ENCODE data around the gene ADGRE3. TPM values are rescaled to one million over a fixed set of nuclear protein-coding genes. Genes with fewer than 3 reads are reported as not detected.

ADGRE3 gene
- total RNA-seq, 1 experiment from 2014 or later, result not detected

DNA sequence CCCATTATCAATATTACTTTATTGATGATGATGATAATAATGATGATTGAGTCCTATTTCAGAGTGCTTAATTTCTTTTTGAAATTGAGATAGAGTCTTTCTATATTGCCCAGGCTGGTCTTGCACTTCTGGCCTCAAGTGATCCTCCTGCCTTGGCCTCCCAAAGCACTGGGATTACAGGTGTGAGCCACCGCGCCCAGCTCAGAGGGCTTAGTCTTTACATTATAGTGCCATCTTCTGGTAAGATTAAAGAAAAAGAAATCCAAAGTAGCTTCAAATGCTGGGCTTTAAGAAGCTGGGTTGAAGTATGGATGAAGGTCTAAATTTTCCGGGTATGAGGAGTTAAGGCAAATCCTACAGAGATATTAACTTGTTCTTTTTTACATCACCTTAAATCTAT lies 11.8 kb upstream of the ADGRE3 start (continued):
- TF ChIP-seq, protein P1, sequence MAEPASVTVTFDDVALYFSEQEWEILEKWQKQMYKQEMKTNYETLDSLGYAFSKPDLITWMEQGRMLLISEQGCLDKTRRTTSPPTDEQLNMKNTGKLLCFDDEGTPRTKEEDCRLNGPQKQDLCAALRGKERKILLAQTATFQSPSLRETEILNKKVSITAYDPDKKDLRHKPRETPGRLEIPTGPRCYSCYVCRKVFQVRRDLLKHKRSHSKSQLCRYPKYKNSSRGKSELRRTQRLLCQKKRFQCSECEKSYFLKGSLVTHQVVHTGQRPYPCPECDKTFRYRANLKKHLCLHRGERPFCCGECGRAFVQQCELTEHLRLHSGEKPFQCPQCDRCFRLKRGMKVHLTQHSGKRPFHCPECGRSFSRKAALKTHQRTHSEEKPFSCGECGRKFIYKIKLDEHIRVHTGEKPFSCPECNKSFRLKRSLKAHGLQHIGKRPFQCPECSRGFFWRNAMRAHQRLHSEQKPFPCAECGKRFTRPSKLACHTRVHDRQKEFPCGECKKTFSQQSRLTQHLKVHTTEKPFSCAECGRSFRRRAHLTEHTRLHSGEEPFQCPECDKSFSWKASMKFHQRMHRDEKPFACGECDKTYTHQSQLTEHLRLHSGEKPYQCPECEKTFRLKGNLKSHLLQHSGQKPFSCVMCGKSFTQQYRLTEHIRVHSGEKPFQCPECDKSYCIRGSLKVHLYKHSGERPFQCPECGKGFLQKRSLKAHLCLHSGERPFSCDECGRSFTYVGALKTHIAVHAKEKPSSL (CRISPR knock-in tag; conservative IDR thresholded peaks at IDR 0.05), result no peak
- TF ChIP-seq, protein P2, sequence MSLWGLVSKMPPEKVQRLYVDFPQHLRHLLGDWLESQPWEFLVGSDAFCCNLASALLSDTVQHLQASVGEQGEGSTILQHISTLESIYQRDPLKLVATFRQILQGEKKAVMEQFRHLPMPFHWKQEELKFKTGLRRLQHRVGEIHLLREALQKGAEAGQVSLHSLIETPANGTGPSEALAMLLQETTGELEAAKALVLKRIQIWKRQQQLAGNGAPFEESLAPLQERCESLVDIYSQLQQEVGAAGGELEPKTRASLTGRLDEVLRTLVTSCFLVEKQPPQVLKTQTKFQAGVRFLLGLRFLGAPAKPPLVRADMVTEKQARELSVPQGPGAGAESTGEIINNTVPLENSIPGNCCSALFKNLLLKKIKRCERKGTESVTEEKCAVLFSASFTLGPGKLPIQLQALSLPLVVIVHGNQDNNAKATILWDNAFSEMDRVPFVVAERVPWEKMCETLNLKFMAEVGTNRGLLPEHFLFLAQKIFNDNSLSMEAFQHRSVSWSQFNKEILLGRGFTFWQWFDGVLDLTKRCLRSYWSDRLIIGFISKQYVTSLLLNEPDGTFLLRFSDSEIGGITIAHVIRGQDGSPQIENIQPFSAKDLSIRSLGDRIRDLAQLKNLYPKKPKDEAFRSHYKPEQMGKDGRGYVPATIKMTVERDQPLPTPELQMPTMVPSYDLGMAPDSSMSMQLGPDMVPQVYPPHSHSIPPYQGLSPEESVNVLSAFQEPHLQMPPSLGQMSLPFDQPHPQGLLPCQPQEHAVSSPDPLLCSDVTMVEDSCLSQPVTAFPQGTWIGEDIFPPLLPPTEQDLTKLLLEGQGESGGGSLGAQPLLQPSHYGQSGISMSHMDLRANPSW (CRISPR knock-in tag; conservative IDR thresholded peaks at IDR 0.05; ENCODE audit: low read depth), result no peak
- TF ChIP-seq TEAD4 (CRISPR knock-in tag; IDR thresholded peaks at IDR 0.05), result no peak
- no peak for TF ChIP-seq IRF2 (CRISPR knock-in tag; IDR thresholded peaks at IDR 0.05; ENCODE audit: borderline replicate concordance, low read depth)
- TF ChIP-seq, protein P3, sequence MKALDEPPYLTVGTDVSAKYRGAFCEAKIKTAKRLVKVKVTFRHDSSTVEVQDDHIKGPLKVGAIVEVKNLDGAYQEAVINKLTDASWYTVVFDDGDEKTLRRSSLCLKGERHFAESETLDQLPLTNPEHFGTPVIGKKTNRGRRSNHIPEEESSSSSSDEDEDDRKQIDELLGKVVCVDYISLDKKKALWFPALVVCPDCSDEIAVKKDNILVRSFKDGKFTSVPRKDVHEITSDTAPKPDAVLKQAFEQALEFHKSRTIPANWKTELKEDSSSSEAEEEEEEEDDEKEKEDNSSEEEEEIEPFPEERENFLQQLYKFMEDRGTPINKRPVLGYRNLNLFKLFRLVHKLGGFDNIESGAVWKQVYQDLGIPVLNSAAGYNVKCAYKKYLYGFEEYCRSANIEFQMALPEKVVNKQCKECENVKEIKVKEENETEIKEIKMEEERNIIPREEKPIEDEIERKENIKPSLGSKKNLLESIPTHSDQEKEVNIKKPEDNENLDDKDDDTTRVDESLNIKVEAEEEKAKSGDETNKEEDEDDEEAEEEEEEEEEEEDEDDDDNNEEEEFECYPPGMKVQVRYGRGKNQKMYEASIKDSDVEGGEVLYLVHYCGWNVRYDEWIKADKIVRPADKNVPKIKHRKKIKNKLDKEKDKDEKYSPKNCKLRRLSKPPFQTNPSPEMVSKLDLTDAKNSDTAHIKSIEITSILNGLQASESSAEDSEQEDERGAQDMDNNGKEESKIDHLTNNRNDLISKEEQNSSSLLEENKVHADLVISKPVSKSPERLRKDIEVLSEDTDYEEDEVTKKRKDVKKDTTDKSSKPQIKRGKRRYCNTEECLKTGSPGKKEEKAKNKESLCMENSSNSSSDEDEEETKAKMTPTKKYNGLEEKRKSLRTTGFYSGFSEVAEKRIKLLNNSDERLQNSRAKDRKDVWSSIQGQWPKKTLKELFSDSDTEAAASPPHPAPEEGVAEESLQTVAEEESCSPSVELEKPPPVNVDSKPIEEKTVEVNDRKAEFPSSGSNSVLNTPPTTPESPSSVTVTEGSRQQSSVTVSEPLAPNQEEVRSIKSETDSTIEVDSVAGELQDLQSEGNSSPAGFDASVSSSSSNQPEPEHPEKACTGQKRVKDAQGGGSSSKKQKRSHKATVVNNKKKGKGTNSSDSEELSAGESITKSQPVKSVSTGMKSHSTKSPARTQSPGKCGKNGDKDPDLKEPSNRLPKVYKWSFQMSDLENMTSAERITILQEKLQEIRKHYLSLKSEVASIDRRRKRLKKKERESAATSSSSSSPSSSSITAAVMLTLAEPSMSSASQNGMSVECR (CRISPR knock-in tag; IDR thresholded peaks at IDR 0.05; ENCODE audit: borderline replicate concordance), result no peak
- no peak; the same call in 1 of the 2 replicates for TF ChIP-seq GTF2I (CRISPR knock-in tag; conservative IDR thresholded peaks at IDR 0.05)
- no peak for TF ChIP-seq SMAD3 (CRISPR knock-in tag; IDR thresholded peaks at IDR 0.05; ENCODE audit: borderline replicate concordance)
- no peak for TF ChIP-seq TEAD1 (CRISPR knock-in tag; IDR thresholded peaks at IDR 0.05)
- TF ChIP-seq GRHL2 (CRISPR knock-in tag; IDR thresholded peaks at IDR 0.05; ENCODE audit: insufficient replicate concordance, severe bottlenecking), result no peak
- TF ChIP-seq ZNF423 (CRISPR knock-in tag; IDR thresholded peaks at IDR 0.05), result no peak
- TF ChIP-seq NFATC4 (CRISPR knock-in tag; IDR thresholded peaks at IDR 0.05), result no peak
- no peak for TF ChIP-seq MYBL2 (CRISPR knock-in tag; IDR thresholded peaks at IDR 0.05)
- no peak for TF ChIP-seq ESRRA (CRISPR knock-in tag; IDR thresholded peaks at IDR 0.05; ENCODE audit: borderline replicate concordance)

DNA sequence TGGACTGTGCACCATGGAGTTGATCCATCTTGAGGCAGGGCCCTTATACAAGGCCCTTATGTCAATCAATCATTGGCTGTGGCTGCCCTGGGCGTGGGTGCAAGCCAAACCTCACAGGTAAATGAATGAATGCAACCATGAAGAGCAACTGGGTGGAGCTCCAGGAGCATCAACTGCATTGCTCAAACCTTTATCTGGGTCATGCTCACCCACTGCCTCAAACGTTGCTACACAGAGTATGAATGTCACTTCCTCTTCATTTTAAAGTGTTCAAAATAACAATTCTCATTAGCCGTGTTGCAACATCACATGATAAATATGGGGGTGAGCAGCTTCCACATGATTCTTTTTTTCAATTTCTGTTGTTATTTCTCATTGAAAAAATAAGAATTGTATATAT lies 8.8 kb upstream of the ADGRE3 start:
- ChIA-PET CTCF (interaction anchor here (0.6 to 9.4 kb wide), 3 partner anchors 109 to 197 kb away, joined by 3 to 224 read pairs (median 7); partner anchors contain the start of gene NDUFB7), POLR2A (no interaction called here)
- ATAC-seq (no peak), DNase-seq (ENCODE audit: low spot score) (no peak)
- H3K4me1 Mint-ChIP-seq, result no peaks in the 10 kb centered on the region
- 0 out of 2 replicates have a peak, but pooled peaks cover 4% of the 10 kb centered on the region for H3K9me3 Mint-ChIP-seq
- no peaks in the 10 kb centered on the region for H3K36me3 Mint-ChIP-seq
- peaks cover 21% of the 10 kb centered on the region for H3K27me3 Mint-ChIP-seq (ENCODE audit: low read depth)
- no peak overlapping the region for H3K4me3 Mint-ChIP-seq
- H3K27ac Mint-ChIP-seq, result no peak overlapping the region
- TF ChIP-seq TCF7 (CRISPR knock-in tag; IDR thresholded peaks at IDR 0.05; ENCODE audit: low read depth) (no peak), ELF4 (CRISPR knock-in tag; IDR thresholded peaks at IDR 0.05; ENCODE audit: low read depth) (no peak), ZNF263 (CRISPR knock-in tag; IDR thresholded peaks at IDR 0.05; ENCODE audit: low read depth) (no peak), RELA (CRISPR knock-in tag; IDR thresholded peaks at IDR 0.05; ENCODE audit: borderline replicate concordance) (no peak), CREM (CRISPR knock-in tag; IDR thresholded peaks at IDR 0.05) (no peak), TEAD1 (CRISPR knock-in tag; IDR thresholded peaks at IDR 0.05) (no peak)
- TF ChIP-seq, protein P4, sequence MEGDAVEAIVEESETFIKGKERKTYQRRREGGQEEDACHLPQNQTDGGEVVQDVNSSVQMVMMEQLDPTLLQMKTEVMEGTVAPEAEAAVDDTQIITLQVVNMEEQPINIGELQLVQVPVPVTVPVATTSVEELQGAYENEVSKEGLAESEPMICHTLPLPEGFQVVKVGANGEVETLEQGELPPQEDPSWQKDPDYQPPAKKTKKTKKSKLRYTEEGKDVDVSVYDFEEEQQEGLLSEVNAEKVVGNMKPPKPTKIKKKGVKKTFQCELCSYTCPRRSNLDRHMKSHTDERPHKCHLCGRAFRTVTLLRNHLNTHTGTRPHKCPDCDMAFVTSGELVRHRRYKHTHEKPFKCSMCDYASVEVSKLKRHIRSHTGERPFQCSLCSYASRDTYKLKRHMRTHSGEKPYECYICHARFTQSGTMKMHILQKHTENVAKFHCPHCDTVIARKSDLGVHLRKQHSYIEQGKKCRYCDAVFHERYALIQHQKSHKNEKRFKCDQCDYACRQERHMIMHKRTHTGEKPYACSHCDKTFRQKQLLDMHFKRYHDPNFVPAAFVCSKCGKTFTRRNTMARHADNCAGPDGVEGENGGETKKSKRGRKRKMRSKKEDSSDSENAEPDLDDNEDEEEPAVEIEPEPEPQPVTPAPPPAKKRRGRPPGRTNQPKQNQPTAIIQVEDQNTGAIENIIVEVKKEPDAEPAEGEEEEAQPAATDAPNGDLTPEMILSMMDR (IDR thresholded peaks at IDR 0.05), result no peak
- TF ChIP-seq, protein P5, sequence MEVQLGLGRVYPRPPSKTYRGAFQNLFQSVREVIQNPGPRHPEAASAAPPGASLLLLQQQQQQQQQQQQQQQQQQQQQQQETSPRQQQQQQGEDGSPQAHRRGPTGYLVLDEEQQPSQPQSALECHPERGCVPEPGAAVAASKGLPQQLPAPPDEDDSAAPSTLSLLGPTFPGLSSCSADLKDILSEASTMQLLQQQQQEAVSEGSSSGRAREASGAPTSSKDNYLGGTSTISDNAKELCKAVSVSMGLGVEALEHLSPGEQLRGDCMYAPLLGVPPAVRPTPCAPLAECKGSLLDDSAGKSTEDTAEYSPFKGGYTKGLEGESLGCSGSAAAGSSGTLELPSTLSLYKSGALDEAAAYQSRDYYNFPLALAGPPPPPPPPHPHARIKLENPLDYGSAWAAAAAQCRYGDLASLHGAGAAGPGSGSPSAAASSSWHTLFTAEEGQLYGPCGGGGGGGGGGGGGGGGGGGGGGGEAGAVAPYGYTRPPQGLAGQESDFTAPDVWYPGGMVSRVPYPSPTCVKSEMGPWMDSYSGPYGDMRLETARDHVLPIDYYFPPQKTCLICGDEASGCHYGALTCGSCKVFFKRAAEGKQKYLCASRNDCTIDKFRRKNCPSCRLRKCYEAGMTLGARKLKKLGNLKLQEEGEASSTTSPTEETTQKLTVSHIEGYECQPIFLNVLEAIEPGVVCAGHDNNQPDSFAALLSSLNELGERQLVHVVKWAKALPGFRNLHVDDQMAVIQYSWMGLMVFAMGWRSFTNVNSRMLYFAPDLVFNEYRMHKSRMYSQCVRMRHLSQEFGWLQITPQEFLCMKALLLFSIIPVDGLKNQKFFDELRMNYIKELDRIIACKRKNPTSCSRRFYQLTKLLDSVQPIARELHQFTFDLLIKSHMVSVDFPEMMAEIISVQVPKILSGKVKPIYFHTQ (CRISPR knock-in tag; IDR thresholded peaks at IDR 0.05), result no peak
- TF ChIP-seq, protein P6, sequence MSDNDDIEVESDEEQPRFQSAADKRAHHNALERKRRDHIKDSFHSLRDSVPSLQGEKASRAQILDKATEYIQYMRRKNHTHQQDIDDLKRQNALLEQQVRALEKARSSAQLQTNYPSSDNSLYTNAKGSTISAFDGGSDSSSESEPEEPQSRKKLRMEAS (CRISPR knock-in tag; IDR thresholded peaks at IDR 0.05), result no peak
- TF ChIP-seq, protein P7, sequence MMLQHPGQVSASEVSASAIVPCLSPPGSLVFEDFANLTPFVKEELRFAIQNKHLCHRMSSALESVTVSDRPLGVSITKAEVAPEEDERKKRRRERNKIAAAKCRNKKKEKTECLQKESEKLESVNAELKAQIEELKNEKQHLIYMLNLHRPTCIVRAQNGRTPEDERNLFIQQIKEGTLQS (CRISPR knock-in tag; conservative IDR thresholded peaks at IDR 0.05), result no peak
